NCI-H748 treated with DMSO at 0.1 percent for 48 hours (cell line): ENCODE results near the gene SLC25A45.
"Not testable (repeated sequence)": the region's sequence is repeated elsewhere in the genome, so short reads cannot be mapped to it uniquely, and the experiment has no call there.

Experiments
- DNase-seq: peaks from one replicate; lab custom pipeline; 2025; lab: John Stamatoyannopoulos, UW

The SLC25A45 gene

DNA sequence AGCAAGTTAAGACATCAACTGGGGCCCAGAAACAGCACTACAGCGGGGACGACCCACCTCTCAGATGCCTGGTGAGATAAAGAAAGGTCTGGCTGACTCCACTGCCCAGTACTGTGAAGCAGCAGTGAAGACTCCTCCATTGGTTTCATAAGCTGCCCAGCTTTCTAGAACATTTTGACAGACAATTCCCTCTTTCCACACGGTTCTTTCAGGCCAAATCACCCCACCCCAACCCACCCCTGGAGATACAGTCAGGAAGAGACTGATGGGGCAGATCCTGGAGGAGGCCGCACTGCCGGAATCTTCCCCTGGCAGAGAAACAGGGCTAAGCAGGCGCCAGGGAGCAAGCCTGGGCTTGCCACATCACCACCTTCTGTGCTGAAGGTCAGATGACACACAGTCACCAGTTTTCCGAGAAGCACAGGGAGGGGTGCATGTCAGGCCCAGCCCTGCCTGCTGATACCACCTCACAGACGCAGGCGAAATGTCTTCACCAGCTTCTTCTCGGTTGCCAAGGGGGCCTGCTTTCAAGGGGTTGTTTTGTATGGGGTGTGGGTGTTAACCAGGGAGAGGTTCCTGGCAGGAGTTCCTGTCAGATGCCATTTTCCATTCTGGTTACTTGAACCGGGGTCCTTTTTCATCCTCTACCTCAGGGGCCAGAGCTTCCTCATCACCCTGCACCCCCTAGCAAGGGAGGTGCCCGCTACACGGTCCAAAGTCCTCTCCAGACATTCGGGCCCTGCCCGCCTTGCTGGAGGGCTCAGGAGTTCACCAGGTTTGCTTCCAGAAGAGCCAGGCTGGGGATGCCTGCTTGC is 38.7 kb upstream of the SLC25A45 start:
- DNase-seq, result peak; percentile 61

- no peak for DNase-seq
These were observed 38.1 kb upstream of the SLC25A45 start for GRCh38 chr11:65420506-65420905.

DNA sequence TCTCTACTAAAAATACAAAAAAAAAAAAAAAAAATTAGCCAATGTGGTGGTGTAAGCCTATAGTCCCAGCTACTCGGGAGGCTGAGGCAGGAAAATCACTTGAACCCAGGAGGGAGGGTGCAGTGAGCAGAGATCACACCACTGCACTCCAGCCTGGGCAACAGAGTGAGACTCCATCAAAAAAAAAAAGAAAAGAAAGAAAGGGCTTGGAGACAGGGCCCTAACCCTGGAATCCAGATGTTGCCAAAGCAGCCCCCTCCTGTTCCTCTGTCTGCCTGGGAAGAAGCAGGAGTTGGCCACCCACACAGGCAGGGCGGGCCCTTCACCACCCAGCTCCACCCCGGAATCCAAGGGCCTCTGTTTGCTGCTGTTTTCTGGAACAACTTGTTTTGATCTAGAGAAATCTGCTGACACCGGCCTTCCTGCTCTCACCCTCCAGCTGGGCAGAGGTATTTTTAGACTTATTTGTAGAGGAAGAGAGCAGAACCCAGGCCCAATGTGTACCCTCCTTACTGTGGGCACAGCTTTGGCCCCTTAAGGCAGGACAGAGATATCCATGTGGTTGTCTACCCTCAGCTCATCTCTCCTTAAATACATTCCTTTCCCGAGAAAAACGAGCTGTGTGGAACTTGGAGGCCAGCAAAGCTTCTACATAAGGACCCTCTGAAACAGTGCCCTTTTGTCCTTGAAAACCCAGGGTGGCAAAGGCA is 37.5 kb upstream of the SLC25A45 start:
- no peak for DNase-seq

DNA sequence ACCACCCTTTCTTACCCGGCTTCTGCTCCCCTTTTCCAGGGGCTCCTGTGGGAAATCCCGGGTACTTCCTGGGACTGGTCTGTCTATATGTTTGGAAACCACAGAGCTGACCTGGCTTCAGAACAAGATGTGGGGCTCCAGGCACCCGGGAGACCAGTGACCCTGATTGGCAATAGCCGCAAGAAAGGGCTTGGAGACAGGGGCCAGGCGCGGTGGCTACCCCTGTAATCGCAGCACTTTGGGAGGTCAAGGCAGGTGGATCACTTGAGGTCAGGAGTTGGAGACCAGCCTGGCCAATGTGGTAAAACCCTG is 37.0 kb upstream of the SLC25A45 start:
- DNase-seq, result no peak

DNA sequence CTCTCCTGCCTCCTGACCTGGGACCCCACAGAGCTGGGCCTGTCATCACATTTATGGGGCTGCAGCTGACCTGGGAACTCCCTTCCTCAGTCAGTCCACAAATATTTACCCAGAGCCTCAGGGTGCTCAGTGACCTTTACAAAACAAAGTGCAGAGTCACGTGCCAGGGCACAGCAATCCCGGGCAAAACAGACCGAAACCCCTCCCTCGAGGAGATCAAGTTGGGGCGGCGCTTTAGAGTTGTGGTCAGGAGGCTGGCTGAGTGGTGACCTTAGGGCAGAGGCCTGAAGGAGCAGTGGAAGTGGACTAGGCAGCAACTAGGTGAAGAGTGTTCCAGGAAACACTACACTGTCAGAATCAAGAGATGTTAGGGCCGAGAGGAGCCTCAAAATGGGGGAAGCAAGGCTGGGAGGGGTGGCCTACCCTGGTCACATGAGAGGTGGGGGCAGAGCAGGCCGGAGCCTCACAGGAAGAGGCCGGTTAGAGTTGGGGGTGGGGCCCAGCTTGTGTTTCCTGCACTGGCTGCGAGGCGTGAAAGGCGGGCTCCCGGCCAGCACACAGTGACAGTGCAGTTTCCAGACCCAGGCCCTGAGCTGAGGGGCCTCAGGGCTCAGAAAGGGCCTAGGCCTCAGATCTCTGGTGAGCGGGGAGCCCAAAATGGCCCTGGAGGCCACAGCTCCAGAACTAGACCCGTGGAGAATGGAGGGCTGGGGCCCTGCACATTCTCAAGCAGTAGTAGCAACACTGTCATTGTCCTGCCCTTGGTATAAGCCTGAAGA is 36.4 kb upstream of the SLC25A45 start:
- DNase-seq, result peak; percentile 71

DNA sequence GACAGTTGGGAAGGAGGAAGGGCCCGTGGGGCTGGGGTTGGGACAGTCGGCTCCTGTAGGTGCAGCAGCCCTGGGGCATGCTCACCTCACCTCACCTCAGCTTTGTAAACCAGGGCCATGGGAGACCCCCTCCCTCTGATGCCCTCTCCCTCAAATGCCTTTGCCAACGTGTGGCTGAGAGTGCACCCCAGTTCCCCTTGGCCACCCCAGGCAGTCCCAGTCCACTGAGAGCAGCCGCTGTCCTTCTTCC is 35.9 kb upstream of the SLC25A45 start:
- DNase-seq, result no peak

DNA sequence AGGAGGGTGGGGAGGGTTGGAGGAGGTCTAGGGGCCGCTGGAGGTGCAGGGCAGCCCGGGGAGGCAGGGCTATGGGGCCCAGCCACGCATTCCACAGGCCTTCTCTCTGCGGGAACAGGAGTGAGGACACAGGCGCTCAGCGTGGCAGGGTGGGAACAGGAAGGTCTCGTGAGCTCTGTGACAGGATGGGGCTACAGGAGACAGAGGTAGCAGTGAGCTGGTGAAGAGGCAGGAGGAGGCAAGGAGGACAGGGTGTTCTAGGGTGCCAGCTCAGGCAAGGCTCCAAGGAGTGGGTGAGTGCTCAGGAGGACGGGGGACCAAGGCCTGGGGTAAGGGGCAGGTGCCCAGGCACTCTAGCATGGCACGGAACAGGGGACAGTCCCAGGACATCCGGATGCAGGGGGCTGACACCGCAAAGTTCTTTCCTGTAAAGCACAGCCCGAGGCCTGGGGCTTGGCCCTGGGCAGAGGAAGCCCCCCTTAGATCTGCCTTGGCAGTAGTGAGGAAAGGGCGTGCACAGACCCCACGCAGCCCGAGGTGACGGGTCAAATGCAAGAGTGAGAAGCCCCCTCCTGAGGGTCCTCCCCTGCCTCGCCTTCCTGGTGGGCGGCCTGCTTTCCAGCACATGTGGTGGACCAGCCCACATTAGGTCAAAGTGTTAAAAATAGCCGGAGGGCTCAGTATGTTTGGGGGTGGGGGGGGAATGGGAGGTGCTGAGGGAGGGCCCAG is 35.4 kb upstream of the SLC25A45 start:
- no peak for DNase-seq

GRCh38 chr11:65416841-65417701 is 34.6 kb upstream of the SLC25A45 start:
- no peak for DNase-seq

GRCh38 chr11:65416341-65416824 is 33.9 kb upstream of the SLC25A45 start:
- DNase-seq, result peak; percentile 56

GRCh38 chr11:65415499-65416340 is 33.3 kb upstream of the SLC25A45 start:
- DNase-seq, result no peak

DNA sequence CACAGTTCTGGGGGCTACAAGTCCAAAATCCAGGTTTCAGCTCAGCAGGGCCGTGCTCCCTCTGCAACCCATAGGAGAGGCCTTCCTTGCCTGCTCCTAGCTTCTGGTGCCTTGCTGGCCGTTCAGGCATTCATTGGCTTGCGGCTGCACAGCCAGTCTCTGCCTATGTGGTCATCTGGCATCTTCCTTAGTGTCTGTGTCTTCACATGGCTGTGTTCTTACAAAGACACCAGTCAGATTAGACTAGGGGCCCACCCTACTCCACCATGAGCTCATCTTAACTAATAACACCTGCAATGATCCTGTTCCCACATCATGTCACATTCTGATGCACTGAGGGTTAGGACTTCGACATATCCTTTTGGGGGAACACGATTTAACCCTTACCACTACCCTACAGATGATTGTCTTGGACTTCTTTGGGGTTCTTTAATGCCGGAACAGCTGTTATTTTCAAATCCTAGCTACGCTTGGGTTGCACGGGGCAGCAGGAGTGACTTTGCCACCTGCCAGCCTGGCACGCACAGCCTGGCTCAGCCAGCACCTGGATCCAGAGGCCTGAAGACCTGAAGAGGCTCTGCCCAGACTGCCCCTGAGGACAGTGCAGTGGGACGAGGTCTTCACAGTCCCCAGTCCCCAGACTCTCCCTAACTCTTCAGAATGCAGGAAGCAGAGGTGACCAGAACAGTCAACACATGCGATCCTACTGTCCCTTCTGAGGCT is 32.5 kb upstream of the SLC25A45 start:
- no peak for DNase-seq

GRCh38 chr11:65413077-65413664 is 30.7 kb upstream of the SLC25A45 start:
- DNase-seq, result not testable (repeated sequence)

GRCh38 chr11:65412271-65413076 is 30.0 kb upstream of the SLC25A45 start:
- DNase-seq, result no peak

- no peak for DNase-seq
These were observed 29.2 kb upstream of the SLC25A45 start for GRCh38 chr11:65411681-65412070.

DNA sequence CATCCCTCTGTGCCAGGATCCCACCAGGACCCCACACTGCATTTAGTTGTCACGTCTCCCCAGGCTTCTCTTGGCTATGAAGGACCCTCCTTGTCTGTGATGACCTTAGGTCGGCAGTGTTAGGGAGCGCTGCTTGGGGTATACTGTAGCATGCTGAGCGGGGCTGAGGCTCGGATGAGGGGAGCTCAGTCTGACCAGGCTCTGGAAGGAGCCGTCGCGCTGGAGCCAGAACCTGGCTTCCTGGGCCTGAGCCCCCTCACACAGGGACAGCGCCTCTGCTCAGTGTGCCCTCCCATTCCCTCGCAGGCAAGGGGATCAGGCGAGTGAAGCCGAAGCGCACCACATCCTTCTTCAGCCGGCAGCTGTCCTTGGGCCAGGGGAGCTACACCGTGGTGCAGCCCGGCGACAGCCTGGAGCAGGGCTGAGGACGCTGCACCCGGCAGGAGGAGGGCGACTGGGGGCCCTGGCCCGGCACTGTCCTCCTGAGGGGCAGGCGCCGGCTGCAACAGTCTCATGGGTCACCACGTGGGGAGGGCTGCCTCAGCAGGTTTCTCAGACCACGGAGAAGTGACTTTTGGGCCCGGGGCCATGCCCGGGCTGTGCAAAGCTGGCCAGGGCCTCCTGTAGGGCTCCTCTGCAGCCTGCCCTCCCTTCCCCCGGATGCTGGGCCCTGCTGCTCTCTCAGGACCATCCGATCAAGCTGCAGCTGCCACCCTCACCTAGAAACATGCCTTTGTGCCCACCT is 28.7 kb upstream of the SLC25A45 start:
- no peak for DNase-seq

DNA sequence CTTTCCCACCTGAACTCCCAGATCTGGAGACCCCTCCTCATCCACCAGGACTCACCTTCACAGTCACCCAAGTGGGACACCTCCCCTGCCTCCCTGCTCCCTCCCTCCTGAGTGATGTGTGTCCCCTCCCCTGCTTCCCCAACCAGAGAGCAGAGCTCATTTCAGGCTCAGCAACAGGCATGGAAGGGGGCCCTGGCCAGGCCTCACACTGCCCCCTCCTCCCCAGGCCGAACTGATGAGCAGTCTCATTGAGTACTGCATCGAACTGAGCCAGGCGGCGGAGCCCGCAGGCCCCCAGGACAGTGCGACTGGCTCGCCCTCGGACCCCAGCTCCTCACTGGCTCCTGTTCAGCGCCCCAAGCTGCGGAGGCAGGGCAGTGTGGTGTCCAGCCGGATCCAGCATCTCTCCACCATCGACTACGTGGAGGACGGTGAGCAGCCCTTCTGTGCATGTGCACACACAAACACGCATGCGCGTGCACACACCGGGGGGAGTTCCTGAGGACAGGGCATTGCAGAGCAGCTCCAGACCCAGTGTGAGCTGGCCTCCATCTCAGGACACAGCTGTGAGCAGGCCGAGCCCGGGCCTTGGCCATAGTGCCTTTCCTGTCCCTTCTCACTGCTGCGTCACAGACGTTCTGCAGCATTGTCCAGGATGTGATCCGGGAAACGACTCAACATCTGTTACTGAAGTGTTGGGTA is 22.3 kb upstream of the SLC25A45 start:
- no peak for DNase-seq

- no peak for DNase-seq
These were observed 21.8 kb upstream of the SLC25A45 start for GRCh38 chr11:65404210-65404609.
